GM19468 (cell line): ENCODE data around the gene KLF12.
A peak's percentile ranks its signal among the peaks of the same experiment; 100 is the strongest.

Source experiments
- ATAC-seq: cut with Tn5 transposase; IDR thresholded peaks from one replicate; pipeline ENCODE4 v1.9.1; 2021; ENCODE audit warnings: mild to moderate bottlenecking, moderate library complexity, moderate number of reproducible peaks; ENCODE audit not compliant: unreplicated experiment; ENCODE audit errors: extremely low read depth

Gene KLF12

DNA sequence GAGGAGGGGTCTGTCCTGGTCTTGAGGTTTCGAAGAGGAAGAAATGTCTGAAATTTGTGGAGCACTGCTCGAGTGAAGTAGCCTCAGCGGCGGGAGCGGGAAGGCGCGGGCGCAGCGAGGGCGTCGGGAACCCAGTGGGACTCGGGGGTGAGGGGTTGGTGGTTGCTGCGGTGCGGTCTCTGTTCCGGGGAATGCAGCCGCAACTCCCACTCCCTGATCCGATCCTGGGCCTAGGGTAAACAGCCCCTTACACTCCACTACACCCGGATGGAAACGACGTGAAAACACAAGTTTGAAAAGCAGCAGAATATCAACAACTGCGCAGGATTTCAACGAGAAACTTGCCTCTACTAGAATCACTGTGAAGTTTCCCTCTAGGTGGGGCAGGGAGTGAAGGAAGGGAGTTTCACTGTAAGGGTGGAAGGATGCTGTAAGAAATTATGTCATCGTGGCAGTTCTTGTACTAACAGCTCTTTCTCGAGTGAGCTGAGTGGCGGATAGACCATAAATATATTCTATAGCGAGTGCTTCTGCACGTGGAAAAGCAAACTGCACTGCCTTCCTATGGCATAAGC lies 2.0 kb upstream of the KLF12 start:
- no peak for ATAC-seq

DNA sequence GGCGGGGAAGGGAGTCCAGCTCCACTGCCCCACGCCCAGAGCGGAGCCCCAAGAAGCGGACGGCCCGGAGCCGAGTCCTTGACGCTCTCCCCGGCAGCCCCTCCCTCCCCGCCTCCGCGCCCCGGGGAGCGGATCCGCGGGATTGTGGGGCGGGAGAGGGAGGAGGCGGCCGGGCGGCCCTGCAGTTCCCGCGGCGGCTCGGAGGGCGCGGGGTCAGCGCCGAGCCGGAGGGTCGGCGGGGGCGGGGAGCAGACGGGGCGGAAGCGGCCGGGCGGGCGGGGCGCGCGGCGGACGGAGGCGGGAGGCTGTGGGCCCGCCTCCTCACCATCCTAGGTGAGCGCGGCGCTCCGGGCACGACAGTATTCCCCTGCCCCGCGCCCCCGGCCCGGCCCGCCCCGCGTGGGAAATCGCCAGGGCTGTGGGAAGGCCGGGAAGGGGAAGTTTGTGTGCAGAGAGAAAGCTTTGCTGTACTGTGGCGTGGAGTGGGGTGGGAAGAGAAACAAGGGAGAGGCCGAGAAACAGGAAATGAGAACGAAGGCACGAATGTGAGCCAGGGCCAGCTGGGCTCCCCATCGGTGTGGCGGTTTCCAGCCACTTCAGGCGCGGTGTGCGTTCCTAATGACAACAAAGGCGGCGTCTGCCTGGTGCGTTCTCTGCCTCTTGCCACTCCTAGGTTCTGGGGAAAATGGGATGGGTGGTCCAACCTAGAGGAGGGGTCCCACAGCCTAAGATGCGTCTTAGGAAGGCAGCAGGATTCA lies 1.3 kb upstream of the KLF12 start:
- peak; percentile 21 for ATAC-seq

DNA sequence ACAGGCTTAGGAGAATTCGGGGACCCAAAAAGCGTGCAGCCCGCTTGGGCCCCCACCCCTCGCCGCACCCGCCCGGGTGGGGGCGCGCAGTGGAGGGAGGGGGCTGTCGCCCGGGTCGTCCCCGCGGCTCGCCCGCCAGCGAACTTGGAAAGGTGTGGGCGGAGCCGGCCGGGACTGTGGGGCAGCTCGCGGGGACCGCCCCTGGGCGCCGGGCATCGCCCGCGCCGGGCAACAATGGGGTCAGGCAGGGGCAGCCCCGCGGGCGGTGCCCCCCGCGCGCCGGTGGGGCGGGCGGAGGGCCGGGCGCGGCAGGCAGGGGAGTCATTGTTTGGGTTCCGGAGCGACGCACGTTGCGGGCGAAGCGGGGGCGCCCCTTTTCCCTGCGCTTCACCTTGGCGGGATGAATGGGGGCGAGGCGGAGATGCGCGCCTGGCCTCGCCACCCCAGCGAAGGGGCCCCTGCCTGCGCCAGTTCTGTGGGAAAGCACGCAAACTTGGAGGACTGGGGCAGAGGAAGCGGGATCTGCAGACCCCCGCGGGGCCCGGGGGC lies 647 bp upstream of the KLF12 start:
- ATAC-seq: peak; percentile 4

DNA sequence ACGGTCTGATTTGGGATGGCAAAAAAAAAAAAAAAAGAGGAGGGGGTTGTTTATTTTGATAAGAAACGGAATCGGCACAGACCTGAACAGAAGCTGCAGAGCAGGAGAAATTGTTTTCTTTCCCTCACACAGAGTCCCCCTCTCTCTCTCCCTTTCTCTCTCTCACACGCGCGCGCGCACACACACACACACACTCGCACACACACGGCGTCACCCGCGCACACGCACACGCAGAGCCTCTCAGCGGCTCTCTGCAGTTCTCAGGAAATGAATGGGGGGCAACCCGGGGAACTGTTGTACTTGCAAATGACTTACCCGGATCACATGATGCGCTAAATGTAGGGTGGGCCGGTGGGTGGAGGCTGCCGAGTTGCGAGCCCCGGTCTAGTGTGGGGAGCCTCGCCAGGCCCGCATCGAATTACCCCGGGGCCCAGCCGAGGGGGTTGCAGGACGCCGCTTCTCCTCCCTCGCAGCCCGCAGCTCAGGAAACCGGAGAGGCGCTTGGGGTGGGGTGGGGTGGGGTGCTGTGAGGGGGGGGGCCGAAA lies 475 bp downstream of the KLF12 start:
- peak; percentile 26 for ATAC-seq

DNA sequence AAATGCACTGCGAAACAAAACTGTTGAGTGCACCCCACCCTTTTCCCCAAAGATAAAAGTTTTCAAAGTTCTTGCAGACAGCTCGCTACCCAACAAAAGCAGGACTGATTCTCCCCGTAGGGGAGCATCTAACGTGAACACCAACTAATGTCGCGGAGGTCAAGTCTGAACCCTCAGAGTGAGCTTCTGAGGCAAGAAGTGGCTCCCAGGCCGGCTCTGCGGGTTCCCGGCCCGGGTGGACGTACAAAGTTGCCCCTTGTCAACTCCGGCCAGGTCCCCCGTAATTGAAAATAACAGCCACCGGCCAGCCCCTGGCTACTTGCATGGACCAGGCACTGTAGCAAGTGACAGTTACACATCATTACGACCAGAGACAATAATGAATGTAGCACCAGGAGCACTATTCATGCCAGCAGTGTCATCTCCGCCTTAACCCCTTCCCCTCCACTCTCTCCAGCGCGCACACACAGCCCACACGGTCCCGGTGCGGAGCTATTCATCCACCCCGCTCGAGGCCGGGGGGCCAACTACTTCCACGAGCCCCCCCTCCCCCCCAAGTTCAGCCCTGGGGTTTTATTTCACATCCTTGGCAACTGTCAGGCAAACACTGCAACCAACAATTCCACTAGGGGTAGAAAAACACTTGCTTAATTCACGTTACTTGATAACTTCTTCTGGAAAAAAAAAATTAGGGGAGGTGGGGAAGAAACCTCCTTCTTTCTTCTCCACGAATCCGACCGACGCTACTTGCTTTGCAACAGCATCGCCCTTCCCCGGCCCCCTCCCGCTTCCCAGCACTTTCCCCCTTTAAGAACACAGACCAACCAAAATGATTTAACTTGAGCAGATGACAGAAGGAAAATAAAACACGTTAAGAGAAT lies 1.2 kb downstream of the KLF12 start:
- ATAC-seq: no peak

DNA sequence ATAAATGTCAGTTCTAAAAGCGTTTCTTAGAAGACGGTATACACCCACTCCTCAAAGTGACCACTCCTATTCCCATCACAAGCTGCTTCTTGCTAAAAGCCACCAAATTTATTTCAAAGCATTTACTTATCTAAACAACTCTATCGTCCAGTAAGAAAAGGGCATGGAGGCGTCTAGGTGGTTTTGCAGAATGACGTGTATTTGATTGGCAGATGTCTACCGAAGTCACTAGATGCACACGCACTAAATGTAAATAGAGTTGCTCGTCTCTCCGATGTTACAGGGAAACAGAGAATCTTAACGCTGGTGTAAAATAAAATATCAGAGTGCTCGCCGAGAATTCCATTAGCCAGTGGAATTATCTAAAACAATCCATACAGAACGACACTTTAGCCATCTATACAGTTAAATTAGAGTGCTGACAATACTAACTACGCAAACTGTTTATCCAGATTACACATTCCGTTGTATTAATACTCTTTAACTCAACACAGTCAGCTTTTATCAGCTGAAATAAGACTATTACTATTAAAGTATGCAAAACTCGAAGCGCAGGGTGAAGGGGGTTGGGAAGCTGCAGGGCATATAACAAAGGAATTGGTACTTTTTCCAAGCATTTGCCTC lies 1.9 kb downstream of the KLF12 start:
- no peak for ATAC-seq

DNA sequence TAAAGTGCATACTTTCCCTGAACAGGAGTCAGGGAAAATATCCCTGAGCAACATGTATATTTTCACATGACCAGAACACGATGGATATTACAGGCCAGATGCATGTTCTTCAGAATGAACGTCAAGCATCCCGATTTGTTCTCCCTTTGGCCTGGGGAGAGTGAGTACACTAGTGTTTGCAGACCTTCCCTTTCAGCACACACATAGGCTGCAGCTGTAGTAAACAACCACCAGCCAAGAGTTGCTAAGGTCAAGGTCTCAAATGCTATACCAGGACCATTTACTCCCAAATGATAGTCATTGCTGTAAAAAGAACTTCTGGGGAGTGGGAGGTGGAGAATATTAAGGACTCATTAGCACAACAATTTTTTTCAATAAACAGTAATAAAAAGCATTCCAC lies 3.0 kb downstream of the KLF12 start:
- ATAC-seq: no peak

DNA sequence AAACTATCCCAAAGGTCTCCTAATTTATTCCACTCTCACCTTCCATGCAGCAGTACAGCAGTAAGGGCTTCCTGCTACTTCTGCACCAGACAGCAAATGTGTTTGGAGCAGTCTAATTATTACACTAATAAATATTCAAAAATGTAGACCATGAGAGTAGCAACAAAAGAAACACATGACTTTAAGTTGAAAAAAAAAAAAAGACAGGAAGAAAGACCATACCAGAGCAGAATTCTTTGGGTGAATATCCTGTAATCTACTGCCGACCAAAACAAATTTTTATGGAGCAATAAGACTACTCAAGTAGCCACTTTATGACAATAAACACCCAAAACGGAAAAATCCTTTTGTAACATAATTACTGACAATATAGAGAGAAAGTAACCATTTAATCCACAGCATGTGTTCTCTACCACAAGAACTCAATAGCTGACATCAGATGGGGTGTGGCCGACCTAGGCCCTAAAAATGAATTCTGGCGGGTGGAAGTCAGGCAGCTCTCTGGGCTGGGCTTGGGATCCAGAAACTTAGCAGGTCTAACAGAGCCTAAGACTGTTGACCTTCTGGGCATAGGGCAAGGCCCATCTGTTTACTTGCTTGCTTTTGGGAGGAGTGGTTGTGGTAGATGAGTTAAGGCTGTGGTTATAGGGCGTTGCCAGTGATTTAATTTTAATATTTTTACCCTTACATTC lies 4.6 kb downstream of the KLF12 start:
- ATAC-seq: no peak

DNA sequence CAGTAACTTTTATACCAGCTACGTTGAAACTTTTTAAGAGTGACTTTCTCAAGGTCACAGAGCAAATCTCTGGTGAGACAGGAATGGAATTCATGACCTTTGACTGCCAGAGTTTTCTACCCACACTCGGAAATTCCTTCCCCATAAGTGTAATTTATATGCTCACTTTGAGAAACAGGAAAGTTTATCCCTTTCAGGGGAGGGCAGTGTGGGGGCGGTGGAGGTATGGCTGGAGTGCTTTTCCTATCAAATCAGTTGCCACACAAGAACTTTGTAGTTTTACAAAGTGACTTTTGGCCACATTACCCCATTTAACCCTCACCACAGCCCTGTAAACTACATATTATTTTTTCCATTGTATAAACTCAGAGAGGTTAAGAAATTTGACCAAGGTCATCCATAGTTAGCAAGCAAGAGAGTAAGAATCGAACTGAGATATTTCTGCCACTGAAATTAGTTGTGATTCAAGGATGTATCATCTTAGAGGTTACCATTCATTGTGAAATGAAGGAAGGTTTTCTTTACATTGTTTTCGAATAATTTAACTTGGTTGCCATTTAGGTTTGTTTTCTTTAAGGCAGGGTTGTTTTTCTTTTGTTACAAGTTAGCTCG lies 5.9 kb downstream of the KLF12 start:
- no peak for ATAC-seq

DNA sequence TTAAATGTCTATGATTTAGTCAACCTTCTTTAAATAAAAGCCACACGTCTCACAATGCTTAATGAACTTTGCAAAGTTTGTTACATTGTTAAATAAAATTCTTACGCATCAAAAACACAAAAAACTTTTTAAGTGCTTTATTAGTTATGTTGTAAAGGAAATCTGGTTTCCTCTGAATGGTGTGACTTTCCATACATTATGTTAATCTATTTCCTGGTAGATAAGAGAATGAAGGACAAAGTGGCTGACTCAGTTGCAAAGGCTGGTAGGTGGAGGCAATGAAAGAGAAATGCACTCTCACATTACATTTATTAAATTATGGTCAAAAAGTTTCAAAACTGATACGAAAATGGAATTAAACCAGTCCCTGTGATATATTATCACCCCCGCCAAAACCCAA lies 15.9 kb downstream of the KLF12 start:
- no peak for ATAC-seq

DNA sequence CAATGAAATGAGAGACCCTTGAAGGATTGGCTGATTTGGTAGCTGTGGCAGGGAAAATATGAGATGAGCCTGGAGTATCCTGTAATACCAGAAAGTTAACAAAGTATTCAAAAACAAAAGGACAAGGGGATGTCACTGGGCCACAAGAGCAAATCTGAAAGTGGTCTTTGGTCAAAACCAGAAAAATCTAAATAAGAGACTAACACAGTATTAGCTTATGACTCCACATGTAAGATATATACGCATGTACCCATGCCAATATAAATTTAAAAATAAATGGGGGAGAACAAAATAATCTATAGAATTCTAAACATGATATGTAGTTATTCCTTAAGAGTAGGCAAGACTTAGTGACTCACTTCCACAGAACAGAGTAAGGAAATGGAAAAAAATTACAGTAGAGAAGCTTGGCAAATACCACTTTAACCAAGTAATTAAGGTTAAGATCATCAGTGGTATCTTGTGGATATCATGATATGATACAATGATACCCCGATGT lies 16.9 kb downstream of the KLF12 start:
- ATAC-seq: no peak

DNA sequence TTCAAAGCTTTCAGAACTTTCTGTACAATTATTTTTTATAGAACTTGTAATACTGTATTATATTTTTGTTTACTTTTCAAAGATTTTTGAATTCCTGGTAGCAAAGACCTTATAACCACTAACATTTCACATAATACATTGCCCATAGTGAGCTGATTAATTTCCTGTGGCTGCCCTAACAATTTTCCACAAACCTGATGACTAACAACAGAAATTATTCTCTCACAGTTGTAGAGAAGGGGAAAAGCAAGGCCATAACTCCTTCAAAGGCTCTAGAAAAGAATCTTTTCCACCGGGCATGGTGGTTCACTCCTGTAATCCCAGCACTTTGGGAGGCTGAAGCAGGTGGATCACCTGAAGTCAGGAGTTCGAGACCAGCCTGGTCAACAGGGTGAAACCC lies 19.1 kb downstream of the KLF12 start:
- no peak for ATAC-seq

DNA sequence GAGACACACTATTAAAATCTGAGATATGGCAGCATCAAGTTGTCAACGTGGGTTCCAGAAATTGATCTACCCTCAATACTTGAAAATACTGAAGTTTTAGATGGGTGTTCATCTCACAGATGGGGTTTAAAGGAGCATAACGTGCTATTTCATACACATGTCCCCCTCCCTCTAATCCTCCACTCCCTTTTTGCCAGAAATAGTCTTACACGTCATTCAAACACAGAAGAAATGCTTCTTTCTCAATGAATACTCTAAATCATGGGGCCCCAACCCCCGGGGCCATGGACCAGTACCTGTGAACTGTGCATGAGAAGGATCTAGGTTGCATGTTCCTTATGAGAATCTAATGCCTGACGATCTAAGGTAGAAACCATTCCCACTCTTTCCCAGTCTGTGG lies 19.6 kb downstream of the KLF12 start:
- no peak for ATAC-seq

DNA sequence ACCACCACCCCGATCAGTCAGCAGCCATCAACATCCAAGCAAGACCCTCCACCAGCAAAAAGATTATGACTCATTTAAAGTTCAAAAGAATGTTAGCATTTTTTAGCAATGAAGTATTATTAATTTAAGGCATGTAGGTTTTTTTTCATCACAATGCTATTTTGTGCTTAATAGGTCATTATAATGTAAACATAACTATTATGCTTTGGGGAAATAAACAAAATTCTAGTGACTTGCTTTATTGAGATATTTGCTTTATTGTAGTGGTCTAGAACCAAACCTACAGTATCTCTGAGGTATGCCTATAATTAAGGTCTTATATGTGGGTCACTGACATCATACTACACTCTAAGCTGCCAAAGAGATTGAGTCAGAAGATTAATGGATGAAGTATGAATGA lies 20.0 kb downstream of the KLF12 start:
- ATAC-seq: no peak

DNA sequence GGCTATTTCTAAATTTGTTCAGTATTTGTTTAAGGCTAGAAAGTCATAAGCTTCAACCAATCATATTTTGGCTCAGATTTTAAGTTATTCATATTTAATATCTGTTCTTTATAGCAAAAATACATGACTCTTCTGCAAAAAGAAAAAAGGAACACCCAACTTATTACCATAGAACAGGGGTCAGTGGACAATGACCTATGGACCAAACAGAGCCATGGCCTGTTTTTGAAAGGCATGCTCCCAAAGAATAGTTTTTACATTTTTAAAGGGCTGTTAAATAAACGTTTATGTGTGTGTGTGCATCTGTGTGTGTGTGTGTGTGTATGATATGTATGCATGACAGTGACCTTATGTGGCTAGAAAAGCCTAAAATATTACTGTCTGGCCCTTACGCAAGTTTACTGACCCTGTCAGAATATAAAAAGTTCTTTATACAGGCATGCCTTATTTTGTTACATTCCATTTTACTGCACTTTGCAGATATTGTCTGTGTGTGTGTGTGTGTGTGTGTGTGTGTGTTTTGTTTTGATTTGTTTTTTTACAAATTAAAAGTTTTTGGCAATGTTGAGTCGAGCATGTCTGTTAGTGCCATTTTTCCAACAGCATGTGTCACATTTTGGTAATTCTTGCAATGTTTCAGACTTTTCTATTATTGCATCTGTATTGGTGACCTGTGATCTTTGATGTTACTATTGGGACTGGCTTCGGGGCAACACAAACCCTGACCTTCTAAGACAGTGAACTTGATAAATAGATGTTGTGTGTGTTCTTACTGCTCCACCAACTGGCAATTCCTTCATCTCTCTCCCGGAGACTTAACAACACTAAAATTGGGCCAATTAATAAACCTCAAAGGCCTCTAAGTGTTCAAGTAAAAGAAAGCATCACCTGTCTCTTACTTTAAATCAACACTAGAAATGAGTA lies 22.0 kb downstream of the KLF12 start:
- no peak for ATAC-seq

DNA sequence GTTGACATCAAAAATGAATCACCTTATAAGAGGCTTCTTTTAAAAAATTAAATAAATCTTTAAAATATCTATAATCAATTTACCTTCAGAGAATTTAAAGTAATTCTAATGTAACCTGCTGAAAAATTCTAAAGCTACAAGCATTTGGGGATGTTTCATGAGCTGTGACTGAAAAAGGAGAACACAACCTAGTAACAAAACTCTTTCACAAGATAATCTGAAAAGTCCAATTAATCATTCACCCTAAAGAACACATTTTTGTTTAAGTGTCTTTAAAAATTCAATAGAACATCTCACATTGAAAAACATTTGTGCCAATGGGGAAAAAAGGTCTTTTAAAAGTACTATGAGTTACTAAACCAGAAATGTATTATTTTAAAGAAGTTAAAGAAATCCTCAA lies 22.8 kb downstream of the KLF12 start:
- no peak for ATAC-seq

DNA sequence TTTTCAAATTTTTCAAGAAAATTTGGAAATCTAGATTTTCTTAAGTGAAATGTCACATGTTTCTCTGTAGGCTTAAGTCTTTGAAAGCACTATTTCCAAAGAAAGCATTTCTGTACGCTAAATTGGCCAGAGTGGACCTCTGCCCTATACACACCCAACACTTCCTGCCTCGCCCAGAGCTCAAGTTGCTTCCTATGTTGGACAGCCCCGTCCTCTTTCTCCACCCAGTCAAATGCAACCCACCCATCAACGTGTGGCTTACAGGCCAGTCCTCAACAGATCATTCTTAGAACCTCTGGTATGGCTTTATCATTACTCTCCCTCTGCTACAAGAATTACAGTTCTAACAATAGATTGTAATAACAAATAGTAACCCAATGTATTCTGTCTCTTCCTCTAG lies 24.2 kb downstream of the KLF12 start:
- ATAC-seq: no peak

DNA sequence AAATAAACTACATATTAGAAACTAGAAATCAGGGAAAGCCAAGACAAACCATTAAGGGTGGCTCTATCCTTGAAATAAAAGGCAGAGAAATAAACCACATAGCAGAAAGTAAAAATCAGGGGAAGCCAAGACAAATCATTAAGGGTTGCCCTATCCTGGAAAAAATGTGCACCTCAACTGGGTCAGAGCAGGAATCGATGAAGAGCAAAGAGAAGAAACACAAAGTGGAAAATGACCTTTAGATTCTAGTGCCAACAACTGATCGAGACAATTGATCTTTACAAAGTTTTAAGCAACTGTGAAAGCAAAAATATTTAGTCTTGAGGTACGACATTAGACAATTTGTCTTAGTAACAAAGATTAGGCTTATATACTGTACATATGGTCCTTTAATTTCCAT lies 26.6 kb downstream of the KLF12 start:
- no peak for ATAC-seq
